Calu3 (cell line): Measurements from ENCODE around the gene TNFRSF9. TPM values are rescaled to one million over a fixed set of nuclear protein-coding genes. Genes with fewer than 3 reads are reported as not detected.

Source experiments
- BruUV-seq: library from RNA; stranded (reverse); fragments of 400-500 nt; replicated peaks from 2 replicates; lab custom pipeline; 2021; lab: Mats Ljungman, UMichigan
- CTCF ChIA-PET: fragments of 300-600 bp; sonication (Branson Sonifier 250); formaldehyde crosslinking; loops from one replicate; lab custom pipeline; 2022; ENCODE audit warnings: antibody characterized with exemption; lab: Charles Lee
- DNase-seq: peaks from one replicate; pipeline ENCODE4 v3.0.0; 2022
- H3K27ac Mint-ChIP-seq: one replicate; pipeline ENCODE4 v1.8.0; 2022; ENCODE audit warnings: mixed read lengths; ENCODE audit not compliant: unreplicated experiment
- H3K27me3 Mint-ChIP-seq: one replicate; pipeline ENCODE4 v1.8.0; 2022; ENCODE audit warnings: mixed read lengths; ENCODE audit not compliant: unreplicated experiment
- H3K36me3 Mint-ChIP-seq: one replicate; pipeline ENCODE4 v1.8.0; 2022; ENCODE audit warnings: mild to moderate bottlenecking, moderate library complexity, mixed read lengths; ENCODE audit not compliant: insufficient read depth, unreplicated experiment
- H3K4me1 Mint-ChIP-seq: one replicate; pipeline ENCODE4 v1.8.0; 2022; ENCODE audit warnings: mild to moderate bottlenecking, low read depth, mixed read lengths; ENCODE audit not compliant: unreplicated experiment
- H3K4me3 Mint-ChIP-seq: one replicate; pipeline ENCODE4 v1.8.0; 2022; ENCODE audit warnings: mild to moderate bottlenecking, low read depth, moderate library complexity, mixed read lengths; ENCODE audit not compliant: unreplicated experiment
- H3K9me3 Mint-ChIP-seq: one replicate; pipeline ENCODE4 v1.8.0; 2022; ENCODE audit warnings: low read depth, mixed read lengths; ENCODE audit not compliant: unreplicated experiment
- CTCF ChIP-seq: fragments of 200-600 bp; IDR thresholded peaks from one replicate; pipeline ENCODE4 v1.8.0; 2022; ENCODE audit warnings: antibody characterized with exemption; ENCODE audit not compliant: unreplicated experiment
- intact Hi-C: fragments of 100-400 bp; cut with micrococcal nuclease; formaldehyde crosslinking; loops from one replicate; pipeline ENCODE4 v1.10.0; 2022; ENCODE audit not compliant: unreplicated experiment
- total RNA-seq: library from RNA; stranded (reverse); gene quantifications from 2 replicates; pipeline ENCODE4 v1.2.3, GENCODE V29; 2022

TNFRSF9 gene
- total RNA-seq, 1 experiment from 2014 or later: 0.42 TPM

GRCh38 chr1:7885513-7886404 is 54.9 kb downstream of the TNFRSF9 start:
- intact Hi-C loops: no loop called here
- Mint-ChIP-seq H3K36me3 (no peaks in the 10 kb centered on the region), H3K27ac (no peak overlapping the region), H3K4me3 (peak overlapping the region; percentile 62), H3K9me3 (peaks cover 4% of the 10 kb centered on the region), H3K27me3 (peaks cover 17% of the 10 kb centered on the region), H3K4me1 (no peaks in the 10 kb centered on the region)
- BruUV-seq: no TSS peak
- CTCF ChIA-PET: interaction anchor here (0.6 to 1.3 kb wide), 2 partner anchors 78 to 408 kb away, joined by 3 read pairs; no protein-coding TSS in a partner anchor
- TF ChIP-seq CTCF: no peak
- peak; percentile 90 for DNase-seq

GRCh38 chr1:7884757-7885156 is 55.9 kb downstream of the TNFRSF9 start:
- Mint-ChIP-seq H3K9me3 (peaks cover 4% of the 10 kb centered on the region), H3K36me3 (no peaks in the 10 kb centered on the region), H3K27me3 (peaks cover 17% of the 10 kb centered on the region), H3K4me3 (no peak overlapping the region), H3K27ac (no peak overlapping the region), H3K4me1 (no peaks in the 10 kb centered on the region)
- no peak for TF ChIP-seq CTCF
- no TSS peak for BruUV-seq
- no peak for DNase-seq
- CTCF ChIA-PET: no interaction called here
- intact Hi-C loops: no loop called here

- no TSS peak for BruUV-seq
- Mint-ChIP-seq H3K27ac (no peak overlapping the region), H3K9me3 (no peaks in the 10 kb centered on the region), H3K27me3 (peaks cover 10% of the 10 kb centered on the region), H3K4me3 (no peak overlapping the region), H3K36me3 (no peaks in the 10 kb centered on the region), H3K4me1 (no peaks in the 10 kb centered on the region)
- intact Hi-C loops: no loop called here
- no peak for TF ChIP-seq CTCF
- CTCF ChIA-PET: no interaction called here
- DNase-seq: no peak
These were observed 61.4 kb downstream of the TNFRSF9 start for GRCh38 chr1:7879228-7879627.

- no peaks in the 10 kb centered on the region for H3K4me1 Mint-ChIP-seq
- no peaks in the 10 kb centered on the region for H3K9me3 Mint-ChIP-seq
- CTCF ChIA-PET: no interaction called here
- no TSS peak for BruUV-seq
- intact Hi-C loops: no loop called here
- TF ChIP-seq CTCF: no peak
- H3K4me3 Mint-ChIP-seq: no peak overlapping the region
- no peaks in the 10 kb centered on the region for H3K36me3 Mint-ChIP-seq
- H3K27me3 Mint-ChIP-seq: peaks cover 19% of the 10 kb centered on the region
- no peak overlapping the region for H3K27ac Mint-ChIP-seq
- no peak for DNase-seq
These were observed 62.6 kb downstream of the TNFRSF9 start for GRCh38 chr1:7878027-7878426.
